SJCRH30 (cell line): Measurements from ENCODE around the gene IFT43. TPM values are rescaled to one million over a fixed set of nuclear protein-coding genes. Genes with fewer than 3 reads are reported as not detected.

ENCODE experiments used
- DNase-seq, 2 experiments: peaks; one replicate each; pipeline ENCODE4 v3.0.0-alpha.2; 2015 to 2020
- H3K27ac ChIP-seq: fragments of 250-450 bp; sonication (Bioruptor Pico); 2 replicates; pipeline ENCODE4 v1.5.1; 2020; ENCODE audit warnings: mild to moderate bottlenecking, moderate library complexity
- H3K27me3 ChIP-seq: fragments of 250-450 bp; sonication (Bioruptor Pico); 2 replicates; pipeline ENCODE4 v1.5.1; 2020; ENCODE audit warnings: mild to moderate bottlenecking, moderate library complexity
- H3K36me3 ChIP-seq: fragments of 250-450 bp; sonication (Bioruptor Pico); 2 replicates; pipeline ENCODE4 v1.5.1; 2020; ENCODE audit warnings: mild to moderate bottlenecking, moderate library complexity
- H3K4me1 ChIP-seq: fragments of 250-450 bp; sonication (Bioruptor Pico); 2 replicates; pipeline ENCODE4 v1.5.1; 2020; ENCODE audit warnings: mild to moderate bottlenecking, moderate library complexity
- H3K4me3 ChIP-seq: fragments of 250-450 bp; sonication (Bioruptor Pico); 2 replicates; pipeline ENCODE4 v1.5.1; 2020; ENCODE audit warnings: mild to moderate bottlenecking, moderate library complexity
- H3K9me3 ChIP-seq: fragments of 250-450 bp; sonication (Bioruptor Pico); replicated peaks from 2 replicates; pipeline ENCODE4 v1.5.1; 2020; ENCODE audit warnings: mild to moderate bottlenecking, moderate library complexity
- total RNA-seq: library from RNA; depleted of rRNA; stranded (reverse); fragments of >200 nt; shearing (Covaris generic); gene quantifications from 2 replicates; pipeline ENCODE4 v1.2.3, GENCODE V29; 2014

Gene IFT43
- total RNA-seq, 1 experiment from 2014 or later: 14.4 TPM

DNA sequence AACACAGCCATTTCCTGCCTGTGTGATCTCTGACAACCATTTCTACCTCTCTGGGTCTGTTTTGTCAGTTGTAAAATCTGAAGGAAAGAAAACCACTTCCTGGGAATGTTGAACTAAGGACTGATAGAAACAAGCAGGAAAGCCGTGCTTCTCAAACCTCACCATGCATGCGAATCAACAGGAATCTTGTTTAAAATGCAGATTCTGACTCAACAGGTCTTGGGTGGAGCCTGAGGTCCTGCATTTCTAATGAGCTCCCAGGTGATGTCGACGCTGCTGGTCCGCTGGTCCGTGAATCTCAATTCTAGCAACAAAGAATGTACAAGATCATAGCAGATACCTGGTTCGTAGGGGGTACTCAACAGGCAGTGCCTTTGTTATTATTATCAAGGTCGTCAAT, 128.1 kb downstream of the IFT43 start:
- H3K9me3 ChIP-seq: no peaks in the 10 kb centered on the region
- H3K27ac ChIP-seq: no peak overlapping the region
- H3K4me1 ChIP-seq: no peaks in the 10 kb centered on the region
- no peak for DNase-seq
- H3K27me3 ChIP-seq: no peaks in the 10 kb centered on the region
- no peaks in the 10 kb centered on the region for H3K36me3 ChIP-seq
- H3K4me3 ChIP-seq: no peak overlapping the region

DNA sequence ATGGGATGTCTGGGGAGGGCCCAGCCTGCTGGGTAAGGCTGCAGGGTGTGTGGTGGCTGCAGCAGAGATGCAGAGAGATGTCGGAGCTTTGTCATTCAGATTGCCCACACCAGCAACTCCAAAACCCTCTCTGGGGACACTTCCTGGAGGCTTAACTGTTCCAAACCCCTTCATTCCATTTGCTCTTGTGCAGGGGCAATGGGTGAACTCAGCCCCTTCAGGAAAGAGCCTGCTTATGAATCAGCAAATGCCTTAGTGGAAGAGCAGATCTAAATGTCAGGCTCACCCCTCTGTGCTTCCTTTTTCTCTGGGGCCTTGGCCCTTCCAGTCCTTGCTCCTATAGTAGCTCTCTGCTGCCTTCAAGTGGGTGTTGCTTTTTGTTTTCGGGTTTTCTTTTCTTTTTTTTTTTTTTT, 129.5 kb downstream of the IFT43 start:
- DNase-seq: no peak
- no peaks in the 10 kb centered on the region for H3K27me3 ChIP-seq

DNA sequence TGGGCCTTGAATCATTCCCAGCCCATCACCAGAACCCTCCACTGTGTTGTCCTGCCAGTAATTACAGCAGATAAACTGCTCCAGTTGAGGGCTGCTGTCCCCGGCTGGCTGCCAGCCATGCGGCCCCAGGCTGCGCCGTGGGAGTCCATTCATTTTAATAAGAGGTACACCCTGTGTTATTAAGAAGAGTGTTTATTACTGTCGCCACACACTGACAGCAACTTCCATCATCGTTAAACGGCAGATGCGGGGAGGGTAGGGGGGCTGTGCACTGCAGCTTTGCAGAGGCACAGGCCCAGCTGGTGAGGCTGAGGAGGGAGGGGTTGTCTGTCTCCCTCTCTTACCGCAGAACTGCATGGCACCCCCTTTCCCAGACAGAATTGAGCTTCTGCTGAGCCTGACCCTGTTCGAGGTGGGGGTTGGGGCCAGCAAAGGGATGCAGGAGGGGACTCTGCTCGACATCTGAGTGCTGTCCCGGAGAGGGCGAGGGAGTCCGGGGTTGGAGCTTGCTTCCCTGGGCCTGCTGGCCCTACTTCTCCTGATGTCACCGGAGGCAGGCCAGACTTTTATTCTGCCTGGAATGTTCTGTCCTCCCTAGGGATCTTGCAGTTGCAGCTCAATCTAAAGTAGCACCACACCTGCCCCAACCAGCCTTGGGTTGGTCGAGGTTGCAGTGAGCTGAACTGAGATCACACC, 132.4 kb downstream of the IFT43 start:
- Histone ChIP-seq H3K36me3 (no peaks in the 10 kb centered on the region), H3K27ac (no peak overlapping the region), H3K27me3 (no peaks in the 10 kb centered on the region), H3K4me3 (no peak overlapping the region), H3K9me3 (no peaks in the 10 kb centered on the region), H3K4me1 (no peaks in the 10 kb centered on the region)
- peak; percentile 14 to 15 for DNase-seq

More for the DNA sequence above, 129.5 kb downstream of the IFT43 start:
- Histone ChIP-seq H3K9me3 (no peaks in the 10 kb centered on the region), H3K4me1 (no peaks in the 10 kb centered on the region), H3K27ac (no peak overlapping the region), H3K4me3 (no peak overlapping the region), H3K36me3 (no peaks in the 10 kb centered on the region)

DNA sequence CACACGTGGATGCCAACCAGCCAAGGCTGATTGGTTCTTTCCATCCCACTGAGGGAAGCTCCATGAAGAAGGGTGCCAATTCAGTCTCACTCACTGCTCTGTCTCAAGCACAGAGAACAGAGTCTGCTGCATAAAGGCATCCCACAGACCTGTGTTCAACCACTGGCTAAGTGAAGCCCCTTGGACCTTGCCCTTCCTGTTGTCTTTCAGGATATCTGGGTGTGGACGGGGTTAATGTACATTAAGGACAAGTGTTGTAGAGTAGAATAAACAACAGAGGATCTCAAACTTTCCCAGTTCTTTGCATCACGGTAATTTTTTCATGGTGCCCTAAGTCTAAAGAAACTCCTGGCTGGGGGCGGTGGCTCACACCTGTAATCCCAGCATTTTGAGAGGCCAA, 133.0 kb downstream of the IFT43 start:
- no peaks in the 10 kb centered on the region for H3K4me1 ChIP-seq
- no peaks in the 10 kb centered on the region for H3K27me3 ChIP-seq
- no peak for DNase-seq
- H3K9me3 ChIP-seq: no peaks in the 10 kb centered on the region
- H3K27ac ChIP-seq: no peak overlapping the region
- H3K36me3 ChIP-seq: no peaks in the 10 kb centered on the region
- H3K4me3 ChIP-seq: no peak overlapping the region

DNA sequence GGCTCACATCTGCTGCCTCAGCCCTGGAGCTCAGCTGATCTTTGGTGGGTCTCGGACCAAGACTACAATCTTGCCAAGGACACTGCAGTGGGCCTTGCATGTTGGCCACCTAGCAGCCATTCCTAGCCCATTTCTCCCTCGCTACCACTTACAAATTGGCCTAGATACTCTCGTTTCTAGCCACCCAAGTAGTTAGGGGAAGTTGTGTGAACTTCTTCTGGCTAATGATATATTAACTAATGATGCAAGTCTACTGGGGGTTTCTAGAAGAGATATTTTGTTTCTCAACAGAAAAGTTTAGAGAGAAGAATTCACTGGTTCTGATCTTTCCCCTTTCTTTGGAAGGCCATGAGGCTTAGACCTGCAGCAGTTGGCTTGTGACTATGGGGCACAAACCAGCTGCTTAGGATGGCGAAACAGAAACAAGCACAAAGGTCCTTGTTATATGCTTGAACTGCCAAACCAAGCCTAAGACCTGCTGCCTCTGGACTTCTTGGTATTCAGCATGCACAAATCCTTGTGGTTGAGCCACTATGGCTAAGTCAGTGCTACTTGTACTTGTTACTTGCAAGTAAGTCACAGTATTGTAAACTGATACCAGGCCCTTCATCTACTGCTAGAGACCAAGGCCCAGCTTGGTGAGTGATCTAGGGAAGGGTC, 135.7 kb downstream of the IFT43 start:
- Histone ChIP-seq H3K27ac (no peak overlapping the region), H3K36me3 (no peaks in the 10 kb centered on the region), H3K4me1 (no peaks in the 10 kb centered on the region), H3K4me3 (no peak overlapping the region), H3K27me3 (no peaks in the 10 kb centered on the region), H3K9me3 (no peaks in the 10 kb centered on the region)
- DNase-seq: no peak

DNA sequence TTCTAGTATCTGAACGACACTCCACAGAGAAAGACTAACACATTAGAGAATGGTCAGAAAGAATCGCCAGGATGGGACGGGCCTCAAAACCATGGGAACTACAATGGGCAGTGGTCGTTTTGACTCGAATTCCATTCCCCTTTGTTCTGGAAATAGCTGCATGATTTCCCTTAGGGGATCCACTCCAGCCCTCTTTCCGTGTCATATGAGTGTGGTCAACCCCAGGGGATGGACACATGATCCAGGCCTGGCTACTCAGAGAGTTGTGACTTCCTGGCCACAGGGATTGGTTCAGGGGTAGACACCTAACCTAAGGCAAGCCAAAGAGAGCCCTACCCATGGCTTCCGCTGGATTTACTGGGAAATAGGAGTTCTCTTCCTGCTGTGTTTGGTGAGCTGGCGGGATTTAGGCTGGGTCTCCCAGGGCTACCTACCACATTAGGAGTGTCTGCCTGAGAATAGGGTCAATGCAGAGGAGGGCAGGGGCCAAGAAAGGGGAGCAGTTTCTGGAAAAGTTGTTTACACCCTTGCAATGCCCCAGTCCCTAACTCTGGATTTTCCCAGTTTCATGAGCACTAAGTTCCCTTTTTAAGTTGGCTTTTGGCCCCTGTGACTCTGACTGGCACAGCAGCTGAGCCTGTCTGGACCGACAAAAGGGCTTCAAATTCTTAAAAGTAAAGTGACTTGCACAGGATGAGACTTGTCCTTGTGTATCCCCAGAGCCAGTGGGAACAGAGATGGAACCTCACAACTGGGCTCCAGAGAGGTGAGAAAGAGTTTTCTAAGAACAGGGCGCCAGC, 138.1 kb downstream of the IFT43 start:
- H3K27me3 ChIP-seq: no peaks in the 10 kb centered on the region
- no peak overlapping the region for H3K27ac ChIP-seq
- no peaks in the 10 kb centered on the region for H3K4me1 ChIP-seq
- no peaks in the 10 kb centered on the region for H3K9me3 ChIP-seq
- no peak for DNase-seq
- H3K36me3 ChIP-seq: no peaks in the 10 kb centered on the region
- no peak overlapping the region for H3K4me3 ChIP-seq

DNA sequence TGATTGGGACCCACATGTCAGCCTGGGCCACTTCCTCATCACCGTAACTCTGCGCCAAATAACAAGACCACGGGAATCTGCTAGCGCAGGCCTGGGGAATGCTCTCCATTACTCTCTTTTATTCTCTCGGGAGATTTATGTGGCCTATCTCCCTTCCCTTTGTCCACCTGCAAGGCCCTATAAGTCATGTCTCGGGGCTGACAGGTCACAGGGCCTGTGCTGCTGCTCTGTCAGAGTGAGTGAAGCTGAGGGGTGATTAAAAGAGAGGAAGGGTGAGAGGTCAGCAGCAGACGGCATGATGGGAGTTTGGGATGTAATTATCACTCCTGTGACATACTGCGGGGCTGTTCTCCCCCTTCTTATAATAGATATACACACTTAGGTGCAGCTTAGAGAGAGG, 139.9 kb downstream of the IFT43 start:
- H3K4me1 ChIP-seq: no peaks in the 10 kb centered on the region
- no peaks in the 10 kb centered on the region for H3K36me3 ChIP-seq
- H3K27me3 ChIP-seq: no peaks in the 10 kb centered on the region
- no peak overlapping the region for H3K27ac ChIP-seq
- no peak for DNase-seq
- no peaks in the 10 kb centered on the region for H3K9me3 ChIP-seq
- H3K4me3 ChIP-seq: no peak overlapping the region

DNA sequence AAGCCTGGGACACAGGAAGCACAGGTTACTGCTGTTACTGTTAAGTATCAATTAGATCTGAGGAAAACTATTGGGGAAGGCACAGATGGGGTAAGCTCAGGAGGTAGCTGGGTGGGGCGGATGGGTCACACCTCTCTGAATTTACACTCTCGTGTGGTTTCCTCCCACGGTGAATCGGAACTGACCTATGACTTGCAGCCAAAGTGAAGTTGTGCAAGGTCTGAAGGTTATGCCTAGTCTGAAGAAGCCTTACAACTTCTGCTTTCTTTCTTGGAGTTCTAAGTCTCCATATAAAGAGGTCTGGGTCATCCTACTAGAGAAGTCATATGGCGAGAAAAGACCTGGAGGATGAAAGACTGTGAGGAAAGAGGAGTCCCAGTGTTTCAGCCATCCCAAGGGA, 140.5 kb downstream of the IFT43 start:
- H3K27ac ChIP-seq: no peak overlapping the region
- H3K27me3 ChIP-seq: no peaks in the 10 kb centered on the region
- H3K4me3 ChIP-seq: no peak overlapping the region
- no peaks in the 10 kb centered on the region for H3K4me1 ChIP-seq
- DNase-seq: no peak
- H3K36me3 ChIP-seq: no peaks in the 10 kb centered on the region
- H3K9me3 ChIP-seq: no peaks in the 10 kb centered on the region

DNA sequence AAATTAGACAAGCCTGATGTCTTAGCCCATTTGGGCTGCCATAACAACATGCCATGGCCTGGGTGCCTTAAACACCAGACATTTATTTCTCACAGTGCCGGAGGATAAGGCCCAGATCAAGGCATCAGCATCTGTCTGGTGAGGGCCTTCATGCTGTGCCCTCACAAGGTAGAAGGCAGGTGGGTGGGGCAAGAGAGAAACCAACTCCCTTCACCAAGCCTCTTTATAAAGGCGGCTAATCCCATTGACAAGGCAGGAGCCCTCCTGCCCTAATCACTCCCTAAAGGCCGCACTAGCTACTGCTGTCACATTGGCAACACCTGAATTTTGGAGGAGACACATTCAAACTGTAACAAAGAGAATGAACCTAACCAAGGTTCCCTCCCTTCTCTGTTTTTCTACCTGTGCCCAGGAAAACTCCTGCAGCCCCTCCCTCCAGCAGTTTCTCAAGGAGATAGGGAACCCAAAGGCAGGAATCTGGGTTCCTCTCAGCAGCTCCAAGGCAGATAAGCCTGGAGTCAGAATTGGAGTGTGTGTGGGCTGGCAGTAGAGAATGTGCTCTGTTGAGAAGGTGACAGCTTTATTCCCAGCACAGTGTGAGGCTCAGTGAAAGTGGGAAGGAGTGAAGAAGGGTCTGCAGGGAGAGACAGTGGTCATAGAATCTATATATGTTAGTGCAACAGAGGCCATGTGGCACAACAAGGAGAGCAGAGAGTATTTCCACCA, 144.5 kb downstream of the IFT43 start:
- H3K27me3 ChIP-seq: no peaks in the 10 kb centered on the region

DNA sequence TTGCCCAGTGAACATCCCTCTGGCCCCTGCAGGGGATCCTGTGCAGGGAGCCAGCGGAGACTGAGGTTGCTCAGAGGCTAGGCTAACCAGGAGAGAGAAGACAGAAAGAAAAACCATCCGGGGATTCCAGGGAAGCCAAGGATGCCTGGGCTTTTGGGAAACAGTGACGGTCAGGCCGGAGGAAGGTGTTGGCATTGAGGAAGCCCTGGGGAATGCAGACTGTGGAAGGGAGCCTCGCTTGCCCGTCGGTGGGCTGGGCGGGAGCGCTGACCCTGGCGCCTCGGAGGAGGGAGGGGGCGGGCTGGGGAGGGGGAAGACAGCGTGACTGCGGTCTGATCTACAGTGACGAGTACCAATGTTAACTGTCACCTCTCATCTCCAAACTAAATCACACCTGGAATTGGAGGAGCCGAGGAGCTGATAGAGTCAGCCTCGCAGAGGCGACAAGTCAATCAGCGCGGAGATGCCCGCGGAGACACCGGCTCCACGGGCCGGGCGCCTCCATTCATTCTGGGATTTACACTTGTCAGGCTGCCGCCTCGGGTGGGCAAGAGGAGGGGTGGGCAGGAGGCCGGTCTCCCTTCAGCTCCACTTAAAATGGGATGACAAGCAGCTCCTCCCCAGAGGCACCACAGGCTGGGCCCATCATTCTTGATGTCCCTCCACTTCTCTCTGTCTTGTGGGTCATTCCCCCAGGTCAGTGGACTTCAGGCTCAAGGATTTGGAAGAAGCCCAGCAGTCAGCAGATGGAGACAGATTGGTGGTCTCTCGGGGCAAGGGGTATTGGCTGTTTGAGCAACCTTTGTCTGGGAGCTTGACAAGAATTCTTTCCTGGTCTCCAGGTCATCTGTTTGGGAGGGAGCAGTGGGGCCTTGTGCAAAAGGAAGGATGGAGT, 145.8 kb downstream of the IFT43 start:
- no peaks in the 10 kb centered on the region for H3K9me3 ChIP-seq
- H3K4me3 ChIP-seq: no peak overlapping the region
- H3K4me1 ChIP-seq: no peaks in the 10 kb centered on the region
- H3K27ac ChIP-seq: no peak overlapping the region
- no peak for DNase-seq
- no peaks in the 10 kb centered on the region for H3K27me3 ChIP-seq
- H3K36me3 ChIP-seq: no peaks in the 10 kb centered on the region

More for the DNA sequence above, 144.5 kb downstream of the IFT43 start:
- H3K4me1 ChIP-seq: no peaks in the 10 kb centered on the region
- no peak for DNase-seq
- no peak overlapping the region for H3K4me3 ChIP-seq
- H3K36me3 ChIP-seq: no peaks in the 10 kb centered on the region
- no peaks in the 10 kb centered on the region for H3K9me3 ChIP-seq
- no peak overlapping the region for H3K27ac ChIP-seq

DNA sequence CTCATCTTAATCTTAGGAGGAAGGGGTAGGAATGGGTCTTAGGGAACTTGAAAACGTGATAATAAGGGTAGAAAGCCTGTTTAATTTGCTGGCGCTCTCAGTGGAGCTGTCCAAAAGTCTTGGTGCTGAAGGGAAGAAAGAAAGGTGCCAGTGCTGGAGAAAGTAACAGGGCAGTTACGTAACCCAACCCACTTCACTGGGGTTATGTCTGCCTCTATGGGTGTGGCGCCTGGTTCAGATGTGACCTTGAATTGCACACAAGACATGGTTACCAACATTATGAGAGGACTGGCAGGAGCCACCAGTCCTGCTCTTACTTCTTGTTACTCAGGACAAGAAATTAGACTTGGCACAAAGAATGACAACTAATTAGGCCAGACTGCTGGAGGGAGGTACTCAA, 147.5 kb downstream of the IFT43 start:
- H3K36me3 ChIP-seq: no peaks in the 10 kb centered on the region
- H3K4me1 ChIP-seq: no peaks in the 10 kb centered on the region
- DNase-seq: peak; percentile 21 to 58
- H3K4me3 ChIP-seq: no peak overlapping the region
- H3K27me3 ChIP-seq: no peaks in the 10 kb centered on the region
- H3K9me3 ChIP-seq: no peaks in the 10 kb centered on the region
- no peak overlapping the region for H3K27ac ChIP-seq
